GM19240 (cell line): Measurements from ENCODE around the gene PTPRM.

Source experiments
- DNase-seq: peaks from one replicate; pipeline ENCODE4 v3.0.0; 2011; ENCODE audit warnings: low spot score; ENCODE audit not compliant: insufficient read length

Gene PTPRM

DNA sequence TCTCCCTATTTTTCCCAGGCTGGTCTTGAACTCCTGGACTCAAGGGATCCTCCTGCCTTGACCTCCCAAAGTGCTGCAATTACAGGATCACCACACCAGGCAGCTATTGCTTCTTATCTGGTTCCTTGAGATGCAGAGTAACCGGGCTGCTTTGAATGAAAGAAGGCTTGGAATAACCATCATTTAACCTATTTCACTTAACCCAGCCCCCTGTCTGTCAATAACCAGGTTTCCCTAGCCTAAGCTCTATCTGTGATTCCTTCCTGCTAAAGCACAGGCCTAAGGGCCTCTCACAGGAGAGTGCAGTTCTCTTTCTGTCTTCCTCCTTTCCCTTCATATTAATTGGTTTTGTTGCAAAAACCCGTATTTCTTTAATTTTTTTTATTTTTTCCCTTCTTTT, 648.6 kb downstream of the PTPRM start:
- DNase-seq = no peak

- DNase-seq = no peak
Observed at GRCh38 chr18:8217051-8217564, 650.0 kb downstream of the PTPRM start.

DNA sequence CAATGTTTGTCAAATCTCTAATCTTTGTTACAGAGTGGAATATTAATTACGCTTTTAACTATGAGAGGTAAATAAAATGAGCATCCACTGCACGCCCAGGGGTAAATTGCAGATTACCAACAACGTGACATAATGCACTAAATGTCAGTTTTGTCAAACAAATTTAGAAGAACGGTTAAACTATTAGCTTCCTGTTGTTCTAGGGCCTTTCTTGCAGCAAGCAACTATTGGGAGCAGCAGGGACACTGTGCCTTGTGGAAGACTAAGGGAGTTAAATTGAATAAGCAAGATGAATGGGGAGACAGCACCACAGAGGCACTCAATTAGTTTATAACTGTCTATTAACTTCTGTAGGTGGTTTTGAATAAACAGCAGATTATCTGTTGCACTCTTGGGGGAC, 651.1 kb downstream of the PTPRM start:
- no peak for DNase-seq

DNA sequence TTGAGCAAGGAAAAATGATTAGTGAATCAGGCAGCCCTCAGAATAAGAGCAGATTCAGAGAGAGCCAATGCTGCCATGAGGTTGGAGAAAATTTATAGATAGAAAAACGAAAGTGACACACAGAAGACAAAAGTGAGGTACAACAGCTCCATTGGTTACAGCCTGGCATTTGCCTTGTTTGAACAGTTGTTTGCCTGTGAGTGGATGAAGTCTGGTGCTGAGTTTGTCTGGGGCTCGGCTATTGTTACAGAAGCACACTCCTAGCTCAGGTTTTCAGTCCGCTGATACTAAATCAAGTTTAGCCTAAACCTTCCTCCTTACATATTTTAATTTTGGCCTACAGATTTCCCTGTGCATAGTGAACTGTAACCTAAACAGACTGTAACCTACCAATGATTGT, 654.3 kb downstream of the PTPRM start:
- no peak for DNase-seq

GRCh38 chr18:8224576-8224975, 657.5 kb downstream of the PTPRM start:
- DNase-seq = no peak

DNA sequence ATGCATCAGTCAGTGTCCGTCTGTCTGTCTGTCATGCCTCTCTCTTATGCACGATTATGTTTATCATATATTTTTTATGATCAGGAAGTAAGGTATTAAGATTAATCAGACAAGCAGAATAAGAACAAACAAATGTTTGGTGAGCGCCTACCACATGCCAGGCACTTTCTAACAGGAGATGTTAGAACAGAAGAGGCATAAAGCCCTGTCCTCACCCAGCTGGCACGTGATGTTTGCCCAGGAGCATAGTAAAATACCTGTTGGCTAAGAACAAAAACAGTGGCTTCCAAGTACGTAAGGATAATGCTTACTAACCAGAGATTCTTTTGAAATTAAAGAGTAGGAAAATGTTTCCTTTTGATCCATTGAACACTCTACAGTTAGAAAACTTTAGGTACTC, 661.9 kb downstream of the PTPRM start:
- no peak for DNase-seq

DNA sequence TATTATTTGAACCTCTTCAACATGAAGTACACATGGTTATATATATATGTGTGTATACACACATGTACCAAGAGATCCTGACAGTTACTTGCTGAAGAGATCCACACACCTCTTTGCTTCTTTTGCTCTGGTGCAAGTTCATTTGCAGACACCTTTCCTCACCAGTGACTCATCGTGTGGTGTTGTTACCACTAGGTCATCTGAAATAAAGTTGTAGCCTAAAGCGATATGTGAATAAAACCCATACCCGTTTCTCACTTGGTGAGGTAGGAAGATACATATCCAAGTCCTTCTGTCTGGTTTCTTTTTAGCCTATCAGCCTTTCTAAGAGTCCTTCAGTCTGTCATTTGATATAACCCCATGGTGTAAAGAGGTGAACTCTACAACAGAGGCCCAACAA, 662.7 kb downstream of the PTPRM start:
- no peak for DNase-seq

DNA sequence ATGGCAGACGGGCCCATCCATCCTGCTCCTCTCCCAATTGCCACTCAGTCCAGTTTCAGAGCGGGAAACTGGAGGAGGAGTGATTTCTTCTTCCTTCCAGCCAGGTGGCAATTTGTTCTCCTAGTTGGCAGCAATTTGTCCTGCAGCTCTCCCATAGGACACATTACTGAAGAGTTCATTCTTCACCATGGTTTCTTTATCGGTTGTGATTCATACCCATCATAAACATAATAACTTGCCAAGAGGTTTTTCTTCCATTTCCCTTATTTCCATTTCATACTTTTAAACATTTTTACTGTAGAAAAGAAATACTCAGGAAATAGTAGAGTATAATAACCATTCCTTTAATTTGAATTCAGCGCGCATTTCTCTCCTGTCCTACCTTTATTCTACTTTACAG, 664.2 kb downstream of the PTPRM start:
- no peak for DNase-seq

GRCh38 chr18:8232791-8233190, 665.7 kb downstream of the PTPRM start:
- no peak for DNase-seq

GRCh38 chr18:8235894-8236293, 668.8 kb downstream of the PTPRM start:
- DNase-seq = no peak

- DNase-seq = no peak
Observed at GRCh38 chr18:8238507-8238906, 671.4 kb downstream of the PTPRM start.

GRCh38 chr18:8241731-8242130, 674.6 kb downstream of the PTPRM start:
- DNase-seq = no peak

- no peak for DNase-seq
Observed at GRCh38 chr18:8242151-8242696, 675.1 kb downstream of the PTPRM start.

- no peak for DNase-seq
Observed at GRCh38 chr18:8247700-8248099, 680.6 kb downstream of the PTPRM start.

GRCh38 chr18:8248576-8248975, 681.5 kb downstream of the PTPRM start:
- no peak for DNase-seq

DNA sequence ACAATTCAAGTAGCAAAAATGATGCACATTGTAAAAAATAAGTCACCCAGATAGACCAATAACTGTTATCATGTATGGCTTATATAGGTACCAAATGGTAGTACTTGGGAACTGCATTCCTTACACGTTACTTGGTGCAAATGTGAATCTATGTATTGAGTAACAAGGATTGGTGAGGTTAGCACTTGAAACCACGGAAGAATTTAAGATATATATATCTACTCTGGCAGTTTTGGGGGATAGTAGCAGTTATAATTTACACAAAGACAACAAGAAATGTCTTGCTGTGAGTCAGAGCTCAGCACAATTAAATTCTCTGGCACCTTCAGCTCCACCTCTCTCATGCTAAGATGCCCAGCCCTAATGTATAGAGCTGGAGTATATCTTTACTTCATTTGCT, 682.7 kb downstream of the PTPRM start:
- no peak for DNase-seq

GRCh38 chr18:8252371-8252770, 685.3 kb downstream of the PTPRM start:
- no peak for DNase-seq

GRCh38 chr18:8253944-8254343, 686.8 kb downstream of the PTPRM start:
- no peak for DNase-seq

- DNase-seq = no peak
Observed at GRCh38 chr18:8254654-8255053, 687.5 kb downstream of the PTPRM start.

DNA sequence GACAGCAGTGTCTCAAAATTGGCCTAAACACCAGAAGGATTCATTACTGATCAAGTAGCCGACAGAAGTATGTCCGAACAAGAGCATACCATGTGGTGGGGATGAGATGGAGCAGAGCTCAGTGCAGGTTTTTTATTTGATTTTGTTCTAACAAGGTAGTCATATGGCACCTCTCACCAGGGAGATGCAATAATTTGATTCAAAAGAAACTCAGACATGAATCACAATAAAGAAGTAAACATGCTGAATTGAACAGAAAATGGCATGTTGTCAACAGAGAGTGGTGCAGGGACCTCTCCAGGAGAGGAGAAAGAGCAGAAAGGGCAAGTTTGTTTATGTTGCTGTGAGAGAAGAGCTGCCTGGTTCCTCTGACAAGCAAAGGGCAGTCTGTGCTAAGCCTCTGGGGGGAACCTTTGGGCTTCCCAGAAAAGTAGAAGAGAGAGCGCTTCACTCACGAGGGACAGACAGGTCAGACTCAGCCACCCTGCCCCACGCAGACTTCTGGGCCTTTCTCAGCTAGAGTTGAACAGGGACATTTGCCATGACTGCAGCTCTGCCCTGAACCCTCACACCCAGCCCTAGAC, 690.8 kb downstream of the PTPRM start:
- DNase-seq = no peak

DNA sequence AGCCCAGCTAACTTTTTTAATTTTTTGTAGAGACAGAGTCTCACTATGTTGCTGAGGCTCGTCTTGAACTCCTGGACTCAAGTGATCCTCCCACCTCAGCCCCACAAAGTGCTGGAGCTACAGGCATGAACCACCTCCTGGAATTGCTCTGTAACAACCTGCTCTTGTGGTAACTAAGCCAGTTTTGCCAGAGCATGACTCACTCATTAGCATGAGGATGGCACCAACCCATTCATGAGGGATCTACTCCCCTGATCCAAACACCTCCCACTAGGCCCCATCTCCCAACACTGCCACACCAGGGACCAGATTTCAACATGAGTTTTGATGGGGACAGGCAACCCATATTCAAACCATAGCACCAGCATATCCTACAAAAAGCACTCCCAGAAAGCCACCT, 693.2 kb downstream of the PTPRM start:
- no peak for DNase-seq

- no peak for DNase-seq
Observed at GRCh38 chr18:8260827-8261226, 693.7 kb downstream of the PTPRM start.

- DNase-seq = no peak
Observed at GRCh38 chr18:8261651-8262091, 694.6 kb downstream of the PTPRM start.

DNA sequence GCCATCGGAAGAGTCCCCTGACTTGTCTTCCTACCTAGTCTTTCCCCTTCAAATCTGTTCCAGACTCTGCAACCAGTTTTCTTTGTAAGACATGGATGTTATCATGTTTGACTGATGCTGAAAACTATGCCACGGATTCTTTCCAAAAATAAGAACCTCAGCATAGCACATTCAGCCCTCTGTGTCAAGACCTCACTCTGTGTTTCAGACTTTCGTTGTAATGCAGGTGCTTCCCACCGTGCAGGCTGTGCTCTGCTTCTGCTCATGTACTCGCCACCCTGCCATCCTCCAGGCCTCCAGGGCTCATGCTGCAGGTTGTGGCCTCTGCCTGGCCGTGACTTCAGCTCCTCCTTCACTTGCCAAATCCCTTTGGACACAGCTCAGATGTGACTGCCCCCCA, 695.1 kb downstream of the PTPRM start:
- no peak for DNase-seq
